OCI-LY7 (cell line): ENCODE results near the gene RTCA. TPM values are rescaled to one million over a fixed set of nuclear protein-coding genes. Genes with fewer than 3 reads are reported as not detected.

Source experiments
- Bru-seq: library from RNA; stranded (reverse); fragments of 400-500 nt; gene quantifications from one replicate; lab custom pipeline; 2021; lab: Mats Ljungman, UMichigan
- BruChase-seq, 2 experiments: library from RNA; stranded (reverse); fragments of 400-500 nt; gene quantifications; one replicate each; lab custom pipeline; 2021; lab: Mats Ljungman, UMichigan
- BruUV-seq: library from RNA; stranded (reverse); fragments of 400-500 nt; replicated peaks from 2 replicates; lab custom pipeline; 2021; lab: Mats Ljungman, UMichigan
- CTCF ChIA-PET: fragments of 300-600 bp; sonication (Branson Sonifier 250); formaldehyde crosslinking; loops from one replicate; lab custom pipeline; 2022; ENCODE audit warnings: antibody characterized with exemption; ENCODE audit not compliant: unreplicated experiment; lab: Charles Lee
- POLR2A ChIA-PET: fragments of 300-600 bp; sonication (Branson Sonifier 250); formaldehyde crosslinking; loops from one replicate; lab custom pipeline; 2022; ENCODE audit warnings: antibody characterized with exemption; lab: Charles Lee
- DNase-seq: peaks from one replicate; pipeline ENCODE4 v3.0.0-alpha.2; 2015; ENCODE audit warnings: low spot score
- H2AFZ ChIP-seq: fragments of 200-600 bp; sonication (generic), shearing (Covaris generic); 2 replicates; pipeline ENCODE4 v1.6.1; 2014; ENCODE audit warnings: mild to moderate bottlenecking, antibody characterized with exemption, low read length, moderate library complexity
- H3K27ac ChIP-seq: fragments of 200-600 bp; sonication (generic); 2 replicates; pipeline ENCODE4 v1.5.1; 2014; ENCODE audit warnings: mixed run types, low read depth, mild to moderate bottlenecking, moderate library complexity, low read length, inconsistent platforms; ENCODE audit not compliant: poor library complexity, severe bottlenecking
- H3K36me3 ChIP-seq: fragments of 200-600 bp; sonication (generic); 2 replicates; pipeline ENCODE4 v1.6.1; 2014; ENCODE audit warnings: mild to moderate bottlenecking, antibody characterized with exemption, low read length, moderate library complexity, mixed read lengths; ENCODE audit not compliant: insufficient read depth
- H3K4me1 ChIP-seq: fragments of 200-600 bp; sonication (generic); 2 replicates; pipeline ENCODE4 v1.5.1; 2014; ENCODE audit warnings: mild to moderate bottlenecking, low read length; ENCODE audit not compliant: insufficient read depth, poor library complexity, severe bottlenecking
- H3K4me2 ChIP-seq: fragments of 200-600 bp; sonication (generic); 2 replicates; pipeline ENCODE4 v1.6.1; 2014; ENCODE audit warnings: mild to moderate bottlenecking, low read length
- H3K4me3 ChIP-seq: fragments of 200-600 bp; sonication (generic); 2 replicates; pipeline ENCODE4 v1.5.1; 2014; ENCODE audit warnings: mild to moderate bottlenecking, low read depth, low read length; ENCODE audit not compliant: poor library complexity, severe bottlenecking
- H3K79me2 ChIP-seq: fragments of 200-600 bp; sonication (generic); 2 replicates; pipeline ENCODE4 v1.6.1; 2016; ENCODE audit warnings: low read depth, mild to moderate bottlenecking, low read length, moderate library complexity, mixed read lengths; ENCODE audit not compliant: insufficient read depth
- H3K9me2 ChIP-seq: fragments of 200-600 bp; sonication (generic); 2 replicates; pipeline ENCODE4 v1.6.1; 2016; ENCODE audit warnings: mild to moderate bottlenecking, low read length, mixed read lengths; ENCODE audit not compliant: insufficient read depth
- H3K9me3 ChIP-seq: fragments of 200-600 bp; sonication (generic); 2 replicates; pipeline ENCODE4 v1.6.1; 2014; ENCODE audit warnings: mild to moderate bottlenecking, mixed run types, low read length, mixed read lengths
- H4K20me1 ChIP-seq: fragments of 200-600 bp; sonication (generic); 2 replicates; pipeline ENCODE4 v1.6.1; 2014; ENCODE audit warnings: mild to moderate bottlenecking, antibody characterized with exemption, low read length, moderate library complexity, mixed read lengths; ENCODE audit not compliant: insufficient read depth
- CTCF ChIP-seq: fragments of 200-600 bp; sonication (generic); conservative IDR thresholded peaks from 2 replicates; pipeline ENCODE4 v1.5.1; 2014; ENCODE audit warnings: mild to moderate bottlenecking, antibody characterized with exemption, low read length, moderate library complexity, mixed read lengths
- EZH2phosphoT487 ChIP-seq: fragments of 200-600 bp; sonication (generic); IDR thresholded peaks from 2 replicates; pipeline ENCODE4 v1.6.1; 2018; ENCODE audit warnings: low read depth, borderline replicate concordance, mild to moderate bottlenecking, mixed run types, antibody characterized with exemption, low read length, moderate library complexity, mixed read lengths
- intact Hi-C: fragments of 100-400 bp; cut with micrococcal nuclease; formaldehyde crosslinking; loops from one replicate; pipeline ENCODE4 v1.10.0; 2022; ENCODE audit not compliant: unreplicated experiment
- long read RNA-seq: library from polyadenylated mRNA; stranded (forward); transcript quantifications from one replicate; pipeline ENCODE4 v2.0.0, GENCODE V29; 2022
- total RNA-seq, 2 experiments: library from RNA; depleted of rRNA in 1 of 2; stranded (reverse); fragments of >200 nt in 1 of 2; shearing (Covaris generic) in 1 of 2; gene quantifications; 2 replicates each; pipeline ENCODE4 v1.2.3, GENCODE V29; 2014 to 2022

Gene RTCA
- 25.9 and 45.4 TPM in 2 replicates for total RNA-seq (2014; rRNA removed; shearing (Covaris generic))
- total RNA-seq (2022), result 40.0 and 42.7 TPM in 2 replicates
- Bru-seq, nascent RNA, result percentile 92 among the genes with signal in this experiment
- BruChase-seq, experiment 1, labeled RNA remaining after a 6-hour chase, result percentile 82 among the genes with signal in this experiment
- percentile 82 among the genes with signal in this experiment for BruChase-seq, experiment 2, labeled RNA remaining after a 2-hour chase
- long read RNA-seq, transcript RTCA-203 (11 exons, 2,535 nt), result major isoform, 19 of 40 reads
- long read RNA-seq, partial matches to known transcripts, result 10 of 40 reads
- long read RNA-seq, other reads (novel, unspliced or antisense), result 11 of 40 reads

GRCh38 chr1:100265931-100266740, at the start of gene RTCA:
Gene RTCA (plus strand): TSS chr1:100266216. CDS start chr1:100266376, 160 bp downstream.
- intact Hi-C loops, result loop anchor here (1.0 to 10.0 kb wide), 4 partner anchors 17 to 629 kb away; partner anchors contain the start of genes DBT, EXTL2, SASS6 and SLC30A7
- H4K20me1 ChIP-seq, result no peaks in the 10 kb centered on the region
- H3K79me2 ChIP-seq, result peaks cover 35% of the 10 kb centered on the region
- BruUV-seq, result no TSS peak
- peak within 1 kb of the TSS; percentile 94 for H2AFZ ChIP-seq
- H3K4me3 ChIP-seq, result peak within 1 kb of the TSS; percentile 100
- CTCF ChIA-PET, result interaction anchor here (0.5 to 1.6 kb wide), 3 partner anchors 10 to 1124 kb away, joined by 3 to 4 read pairs (median 3); no protein-coding TSS in a partner anchor
- DNase-seq, result peak; percentile 99
- no peak for TF ChIP-seq CTCF
- no peak for TF ChIP-seq EZH2phosphoT487
- H3K4me1 ChIP-seq, result peaks cover 19% of the 10 kb centered on the region
- peak within 1 kb of the TSS; percentile 68 for H3K27ac ChIP-seq
- H3K9me2 ChIP-seq, result no peaks in the 10 kb centered on the region
- peaks cover 56% of the 10 kb centered on the region for H3K36me3 ChIP-seq
- POLR2A ChIA-PET, result interaction anchor here (0.6 to 3.7 kb wide), 23 partner anchors 9 to 296 kb away, joined by 3 to 47 read pairs (median 4); partner anchors contain the start of genes CDC14A, DBT and SLC35A3
- H3K9me3 ChIP-seq, result peaks cover 20% of the 10 kb centered on the region; the same call in 1 of the 2 replicates
- H3K4me2 ChIP-seq, result peak within 1 kb of the TSS; percentile 86

GRCh38 chr1:100217834-100218233, 48.2 kb upstream of the RTCA start:
- Histone ChIP-seq H3K4me3 (no peak overlapping the region), H3K4me2 (no peak overlapping the region), H3K27ac (no peak overlapping the region), H3K79me2 (no peaks in the 10 kb centered on the region), H2AFZ (no peak overlapping the region), H3K4me1 (no peaks in the 10 kb centered on the region), H4K20me1 (no peaks in the 10 kb centered on the region), H3K9me2 (no peaks in the 10 kb centered on the region), H3K36me3 (peaks cover 61% of the 10 kb centered on the region), H3K9me3 (no peaks in the 10 kb centered on the region)
- no peak for DNase-seq
- TF ChIP-seq CTCF, result no peak
- no peak for TF ChIP-seq EZH2phosphoT487
- CTCF ChIA-PET, result no interaction called here
- POLR2A ChIA-PET, result interaction anchor here (0.7 kb wide), 1 partner anchor 143 kb away, joined by 3 read pairs; no protein-coding TSS in a partner anchor
- intact Hi-C loops, result no loop called here
- no TSS peak for BruUV-seq
